GM18502 (cell line): Measurements from ENCODE around the gene PTPRN2.
"Not testable (repeated sequence)": the region's sequence is repeated elsewhere in the genome, so short reads cannot be mapped to it uniquely, and the experiment has no call there.

Source experiments
- ATAC-seq: cut with Tn5 transposase; IDR thresholded peaks from one replicate; pipeline ENCODE4 v1.9.1; 2021; ENCODE audit warnings: mild to moderate bottlenecking; ENCODE audit not compliant: unreplicated experiment, poor library complexity

PTPRN2 gene

GRCh38 chr7:158396301-158396905 lies 191.2 kb downstream of the PTPRN2 start:
- no peak for ATAC-seq

DNA sequence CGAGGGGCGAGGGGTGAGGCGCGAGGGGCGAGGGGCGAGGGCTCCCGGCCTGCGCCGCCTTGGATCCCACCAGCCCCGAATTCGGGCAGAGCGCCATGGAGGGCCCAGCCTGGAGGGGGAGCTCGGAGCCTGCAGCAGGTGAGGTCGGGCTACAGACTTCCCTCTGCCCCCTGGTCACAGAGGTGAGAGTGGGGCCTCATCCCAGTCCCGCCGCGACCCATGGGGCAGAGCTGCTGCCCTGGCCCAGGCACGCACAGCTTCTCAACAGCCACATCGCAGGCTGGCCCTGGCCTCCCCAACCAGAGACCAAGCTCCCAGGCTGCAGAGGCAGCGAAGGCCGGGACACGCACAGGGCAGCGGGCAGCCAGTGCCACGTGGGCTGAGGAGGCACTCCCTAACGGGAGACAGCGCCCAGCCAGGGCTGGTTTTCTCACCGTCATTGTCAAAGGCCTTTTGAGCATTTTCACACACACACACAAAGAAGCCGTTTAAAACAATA lies 191.8 kb downstream of the PTPRN2 start:
- ATAC-seq = no peak

DNA sequence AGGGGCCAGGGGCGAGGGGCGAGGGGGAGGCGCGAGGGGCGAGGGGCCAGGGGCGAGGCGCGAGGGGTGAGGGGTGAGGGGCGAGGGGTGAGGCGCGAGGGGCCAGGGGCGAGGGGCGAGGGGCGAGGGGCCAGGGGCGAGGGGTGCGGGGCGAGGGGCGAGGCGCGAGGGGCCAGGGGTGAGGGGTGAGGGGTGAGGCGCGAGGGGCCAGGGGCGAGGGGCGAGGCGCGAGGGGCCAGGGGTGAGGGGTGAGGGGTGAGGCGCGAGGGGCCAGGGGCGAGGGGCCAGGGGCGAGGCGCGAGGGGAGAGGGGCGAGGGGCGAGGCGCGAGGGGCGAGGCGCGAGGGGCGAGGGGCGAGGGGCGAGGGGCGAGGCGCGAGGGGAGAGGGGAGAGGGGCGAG lies 192.3 kb downstream of the PTPRN2 start:
- no peak for ATAC-seq

DNA sequence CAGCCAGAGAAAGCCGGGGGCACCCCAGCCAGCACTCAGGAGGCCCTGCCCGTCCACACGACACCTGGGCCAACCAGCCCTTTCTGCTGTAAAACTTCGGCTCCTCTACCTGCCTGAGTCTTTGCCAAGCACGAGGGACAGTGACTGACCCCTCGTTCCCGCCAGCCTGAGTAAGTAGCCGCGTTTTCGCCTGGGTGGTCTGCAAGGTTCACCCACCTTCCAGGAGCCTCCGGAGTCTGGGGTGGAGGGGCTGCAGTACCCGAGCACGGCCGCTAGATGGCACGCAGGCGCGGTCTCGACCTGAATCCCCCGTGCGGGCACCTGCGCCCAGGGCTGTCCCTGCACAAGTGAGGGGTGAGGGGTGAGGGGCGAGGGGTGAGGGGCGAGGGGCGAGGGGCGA lies 192.7 kb downstream of the PTPRN2 start:
- ATAC-seq = no peak

DNA sequence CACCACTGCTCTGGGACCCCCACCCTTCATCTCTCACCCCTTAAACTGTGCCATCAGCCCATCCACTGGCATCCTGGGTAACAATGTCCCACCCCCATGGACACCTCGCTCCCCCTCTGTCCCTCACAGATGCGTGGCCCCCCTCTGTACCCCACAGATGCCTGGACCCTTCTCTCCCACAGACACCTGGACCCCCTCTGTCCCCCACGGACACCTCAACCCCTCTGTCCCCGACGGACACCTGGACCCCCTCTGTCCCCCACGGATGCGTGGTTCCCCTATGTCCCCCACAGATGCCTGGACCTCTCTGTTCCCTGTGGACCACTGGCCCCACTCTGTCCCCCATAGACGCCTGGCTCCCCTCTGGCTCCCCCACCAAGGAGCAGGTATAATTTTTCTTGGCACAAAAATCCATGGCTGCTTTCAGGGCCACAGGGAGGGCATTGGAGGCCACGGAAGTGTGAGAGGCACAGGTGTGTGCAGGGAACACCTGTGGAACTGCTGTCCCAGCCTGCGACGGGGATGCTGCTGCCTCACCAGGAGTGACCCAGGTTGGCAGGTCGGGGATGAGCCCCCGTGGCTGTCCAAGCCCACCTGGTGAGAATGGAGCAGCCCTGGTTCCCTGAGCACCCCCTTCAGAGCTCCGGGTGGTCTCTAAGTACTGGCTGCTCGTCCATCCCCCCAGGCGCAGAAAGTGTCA lies 193.5 kb downstream of the PTPRN2 start:
- no peak for ATAC-seq

GRCh38 chr7:158392251-158392650 lies 195.4 kb downstream of the PTPRN2 start:
- ATAC-seq = no peak

DNA sequence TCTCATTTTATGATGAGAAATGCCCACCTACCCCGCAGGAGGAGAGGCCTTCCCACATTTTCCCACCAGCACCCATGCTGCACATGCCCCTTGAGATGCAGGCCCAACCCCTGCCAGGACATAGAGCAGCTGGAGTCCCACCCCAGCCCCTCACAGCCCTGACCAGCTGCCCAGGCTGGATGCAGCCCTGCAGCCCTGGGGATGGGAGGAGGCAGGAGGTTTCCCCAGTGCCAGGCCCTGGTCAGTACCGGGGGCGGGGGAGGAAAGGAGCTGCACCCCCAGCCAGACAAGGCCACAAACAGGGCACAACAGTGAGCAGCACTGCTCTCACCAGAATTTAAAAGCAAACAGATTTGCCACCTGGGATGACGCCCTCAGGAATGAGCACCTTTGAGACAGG lies 196.1 kb downstream of the PTPRN2 start:
- ATAC-seq = no peak

GRCh38 chr7:158391141-158391540 lies 196.5 kb downstream of the PTPRN2 start:
- ATAC-seq = no peak

DNA sequence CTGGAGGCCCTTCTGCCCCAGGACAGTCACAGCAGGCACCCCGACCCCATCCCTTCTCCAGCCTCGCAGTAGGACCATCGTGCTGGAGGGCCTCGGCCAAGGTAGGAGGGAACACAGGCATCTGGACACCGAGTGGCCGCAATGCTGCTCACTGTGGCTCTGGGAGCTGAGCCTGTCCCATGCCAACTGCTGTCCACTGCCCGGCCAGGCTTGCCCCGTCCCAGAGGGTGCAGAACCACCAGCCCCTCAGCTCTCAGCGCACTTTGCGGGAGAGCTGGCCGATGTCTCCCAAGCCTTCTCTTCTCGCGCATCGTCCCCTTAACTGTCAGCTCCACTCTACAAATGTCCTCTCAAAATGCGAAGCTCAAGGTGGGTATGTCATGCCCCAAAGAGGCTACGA lies 197.2 kb downstream of the PTPRN2 start:
- no peak for ATAC-seq

DNA sequence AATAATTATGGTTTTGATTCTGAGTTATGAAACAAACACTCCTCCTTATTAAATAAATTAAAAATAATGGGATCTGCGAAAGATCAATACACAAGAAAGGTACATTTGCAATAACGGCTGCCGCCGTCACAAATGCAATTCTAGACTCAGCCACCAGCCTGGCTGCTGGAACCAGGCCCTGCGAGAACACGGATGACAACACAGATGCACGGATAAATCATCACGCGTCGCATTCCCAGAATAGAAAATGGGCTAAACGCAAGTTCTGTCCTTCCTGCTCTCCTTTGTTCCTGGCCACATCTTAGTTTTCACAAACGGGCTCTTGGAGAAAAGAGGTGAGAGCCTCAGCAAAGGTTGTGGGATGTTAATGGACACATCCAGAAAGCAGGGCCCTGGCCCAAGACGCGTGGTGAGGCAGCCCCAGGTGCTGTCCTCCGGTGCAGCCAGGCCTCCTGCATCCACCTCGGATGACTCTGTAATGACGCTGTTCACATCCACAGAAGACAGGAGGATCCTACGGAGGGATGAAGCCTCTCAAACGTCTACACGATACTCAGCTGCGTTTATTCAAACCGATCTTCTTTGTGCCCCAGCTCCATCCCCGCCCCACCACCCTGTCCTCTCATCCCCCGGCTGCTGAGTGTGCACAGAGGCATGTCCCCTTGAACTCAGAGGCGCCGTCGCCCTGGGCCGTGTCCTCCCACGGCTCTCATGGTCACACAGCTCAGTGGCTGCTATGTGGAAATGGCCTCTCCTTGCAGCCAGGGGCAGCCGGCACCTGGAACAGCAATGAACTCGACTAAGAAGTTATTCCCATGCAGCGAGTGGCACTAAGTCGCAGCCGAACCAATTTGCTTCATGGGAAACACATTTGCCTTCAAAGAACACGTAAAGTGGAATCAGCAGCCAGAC lies 197.9 kb downstream of the PTPRN2 start:
- no peak for ATAC-seq

GRCh38 chr7:158388928-158389327 lies 198.7 kb downstream of the PTPRN2 start:
- no peak for ATAC-seq

GRCh38 chr7:158388072-158388471 lies 199.6 kb downstream of the PTPRN2 start:
- ATAC-seq = no peak

DNA sequence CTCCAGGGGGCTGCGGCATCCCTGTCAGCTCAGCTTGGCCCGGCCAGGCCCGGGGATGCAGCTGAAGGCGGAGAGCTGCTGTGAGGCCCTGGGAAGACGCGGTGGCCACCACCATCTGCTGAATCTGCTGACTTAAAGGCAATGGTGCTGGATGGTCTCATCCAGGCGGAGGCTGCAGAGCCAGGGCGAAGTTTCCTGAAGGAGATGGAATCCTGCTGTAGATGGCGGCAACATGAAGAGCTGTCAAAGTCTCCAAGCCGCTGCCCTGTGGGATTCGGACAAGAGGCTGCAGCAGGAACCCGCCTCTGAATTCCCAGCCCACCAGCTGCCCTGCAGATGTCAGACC lies 200.1 kb downstream of the PTPRN2 start:
- ATAC-seq = no peak

GRCh38 chr7:158386866-158387545 lies 200.6 kb downstream of the PTPRN2 start:
- no peak for ATAC-seq

DNA sequence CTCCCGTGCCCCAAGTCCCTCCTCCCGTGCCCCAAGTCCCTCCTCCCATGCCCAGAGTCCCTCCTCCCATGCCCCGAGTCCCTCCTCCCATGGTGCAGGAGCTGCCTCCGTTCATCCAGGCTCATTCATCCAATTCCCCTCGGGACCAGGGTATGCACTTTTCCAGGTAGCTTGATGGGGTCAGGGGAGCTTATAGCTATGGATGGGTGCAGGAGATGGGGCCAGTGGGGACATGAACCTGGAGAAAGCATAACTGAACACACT lies 201.3 kb downstream of the PTPRN2 start:
- ATAC-seq = no peak

- not testable (repeated sequence) for ATAC-seq
These were observed 201.9 kb downstream of the PTPRN2 start for GRCh38 chr7:158385496-158386354.

DNA sequence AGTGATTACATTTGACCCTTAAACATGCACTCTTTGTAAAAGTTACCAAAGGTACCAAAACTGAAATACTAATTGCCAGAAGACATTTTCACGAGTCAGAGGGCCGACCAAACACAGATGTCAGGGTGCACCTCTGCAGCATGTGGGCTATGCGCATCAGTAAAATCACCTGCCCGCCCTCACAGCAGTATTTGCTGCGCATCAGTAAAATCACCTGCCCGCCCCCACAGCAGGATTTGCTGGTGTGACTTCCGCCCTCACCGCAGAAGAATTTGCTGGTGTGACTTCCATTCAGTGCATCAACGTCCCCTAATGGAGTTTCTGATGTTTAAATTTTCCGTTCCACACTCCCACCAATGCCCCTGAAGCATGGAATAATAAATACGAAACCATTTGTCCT lies 202.9 kb downstream of the PTPRN2 start:
- ATAC-seq = no peak

DNA sequence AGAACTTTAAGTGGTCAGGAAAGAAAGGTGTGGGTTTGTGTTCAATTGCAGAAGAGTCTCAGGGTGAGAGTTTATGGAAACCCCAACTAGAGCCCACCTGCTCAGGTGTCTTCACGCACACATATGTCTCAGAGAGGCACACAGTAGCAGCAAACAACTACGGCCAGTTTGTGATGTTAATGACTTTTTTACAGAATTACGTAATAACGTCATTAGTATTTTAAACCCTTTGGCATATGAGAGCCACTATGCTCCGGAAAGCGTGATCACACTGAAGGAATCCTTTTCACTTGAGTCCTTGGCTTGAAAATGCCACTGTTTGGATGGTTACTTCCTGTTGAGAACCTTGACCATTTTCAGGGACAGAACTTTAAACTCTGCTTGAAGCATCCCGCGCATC lies 204.0 kb downstream of the PTPRN2 start:
- no peak for ATAC-seq

DNA sequence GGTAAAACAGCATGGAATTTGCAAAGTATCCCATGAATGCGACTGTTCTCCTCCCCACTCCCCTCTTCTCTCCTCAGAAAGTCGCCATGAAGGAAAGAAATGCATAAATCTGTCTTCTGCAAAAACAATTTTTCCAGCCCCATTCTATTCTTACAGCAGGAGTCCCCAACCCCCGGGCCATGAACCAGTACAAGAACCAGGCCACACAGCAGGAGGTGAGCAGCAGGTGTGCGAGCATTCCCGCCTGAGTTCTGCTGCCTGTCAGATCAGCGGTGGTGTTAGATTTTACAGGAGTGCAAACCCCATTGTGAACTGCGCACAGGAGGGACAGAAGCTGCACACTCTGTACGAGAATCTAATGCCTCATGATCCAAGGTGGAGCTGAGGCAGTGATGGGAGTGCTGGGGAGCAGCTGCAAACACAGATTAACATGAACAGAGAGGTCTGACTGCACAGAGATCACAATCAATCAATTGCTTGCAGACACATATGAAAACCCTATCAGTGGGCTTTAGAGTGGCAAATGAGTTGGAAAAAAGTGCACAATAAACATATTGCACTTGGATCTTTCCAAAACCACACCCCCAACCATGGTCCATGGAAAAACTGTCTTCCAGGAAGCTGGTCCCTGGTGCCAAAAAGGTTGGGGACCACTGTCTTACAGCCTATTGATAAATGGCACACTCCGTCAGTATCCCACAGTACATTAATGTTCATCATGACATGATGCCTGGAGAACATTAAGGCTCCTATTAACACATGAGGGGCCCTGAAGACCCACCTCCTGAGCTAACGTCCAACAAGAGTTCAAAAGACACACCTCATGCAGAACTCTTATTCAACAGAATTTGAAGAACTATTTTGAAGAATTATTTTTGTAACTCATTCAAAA lies 205.0 kb downstream of the PTPRN2 start:
- ATAC-seq = no peak
